GM19468 (cell line): ENCODE measurements around the gene C10orf53.
"Not testable (repeated sequence)": the region's sequence is repeated elsewhere in the genome, so short reads cannot be mapped to it uniquely, and the experiment has no call there.

Experiments
- ATAC-seq: cut with Tn5 transposase; IDR thresholded peaks from one replicate; pipeline ENCODE4 v1.9.1; 2021; ENCODE audit warnings: mild to moderate bottlenecking, moderate library complexity, moderate number of reproducible peaks; ENCODE audit not compliant: unreplicated experiment; ENCODE audit errors: extremely low read depth

C10orf53 gene

DNA sequence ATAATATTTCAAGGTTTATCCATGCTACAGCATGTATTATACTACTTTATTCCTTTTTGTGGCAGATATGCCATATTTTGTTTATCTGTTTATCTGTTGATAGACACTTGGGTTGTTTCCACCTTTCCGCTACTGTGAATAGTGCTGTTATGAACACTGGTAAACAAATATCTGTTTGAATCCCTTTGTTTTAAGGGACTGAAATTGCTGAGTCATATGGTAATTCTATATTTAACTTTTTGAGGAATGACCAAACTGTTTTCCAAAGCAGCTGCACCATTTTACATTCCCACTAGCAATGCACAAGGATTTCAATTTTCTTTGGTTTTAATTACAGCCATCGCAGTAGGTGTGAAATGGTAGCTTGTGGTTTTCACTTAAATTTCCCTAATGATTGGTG is 3.4 kb downstream of the C10orf53 start:
- ATAC-seq, result no peak

GRCh38 chr10:49686651-49687050 is 7.2 kb downstream of the C10orf53 start:
- ATAC-seq, result no peak

DNA sequence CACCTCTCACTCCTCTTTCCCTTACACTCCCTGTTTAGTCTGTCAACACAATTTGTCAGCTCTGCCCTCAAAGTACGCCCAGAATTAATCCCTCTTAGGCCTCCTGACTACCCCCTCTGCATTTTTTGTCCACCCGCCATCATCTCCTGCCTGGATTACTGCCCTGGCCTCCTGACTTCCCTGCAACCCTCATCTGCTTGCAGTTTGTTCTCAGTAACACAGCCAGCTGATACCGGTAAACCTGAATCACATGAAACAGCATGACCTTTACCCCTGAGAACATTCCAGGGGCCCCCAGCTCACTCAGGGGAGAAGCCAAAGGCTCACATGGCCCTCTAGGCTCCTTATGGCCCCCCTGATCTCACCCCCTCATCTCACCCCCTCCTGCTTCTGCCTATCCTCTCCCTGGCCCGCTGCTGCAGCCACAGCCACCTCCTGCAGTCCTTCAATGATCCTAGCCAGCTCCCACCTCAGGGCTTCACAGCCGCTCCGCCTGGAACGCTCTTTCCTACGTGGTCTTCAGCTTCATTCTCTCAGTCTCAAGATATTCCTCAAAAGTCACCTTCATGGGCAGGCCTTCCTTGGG is 8.9 kb downstream of the C10orf53 start:
- ATAC-seq, result no peak

- no peak for ATAC-seq
These were observed 9.5 kb downstream of the C10orf53 start for GRCh38 chr10:49688920-49689319.

- no peak for ATAC-seq
These were observed 10.5 kb downstream of the C10orf53 start for GRCh38 chr10:49689882-49690510.

DNA sequence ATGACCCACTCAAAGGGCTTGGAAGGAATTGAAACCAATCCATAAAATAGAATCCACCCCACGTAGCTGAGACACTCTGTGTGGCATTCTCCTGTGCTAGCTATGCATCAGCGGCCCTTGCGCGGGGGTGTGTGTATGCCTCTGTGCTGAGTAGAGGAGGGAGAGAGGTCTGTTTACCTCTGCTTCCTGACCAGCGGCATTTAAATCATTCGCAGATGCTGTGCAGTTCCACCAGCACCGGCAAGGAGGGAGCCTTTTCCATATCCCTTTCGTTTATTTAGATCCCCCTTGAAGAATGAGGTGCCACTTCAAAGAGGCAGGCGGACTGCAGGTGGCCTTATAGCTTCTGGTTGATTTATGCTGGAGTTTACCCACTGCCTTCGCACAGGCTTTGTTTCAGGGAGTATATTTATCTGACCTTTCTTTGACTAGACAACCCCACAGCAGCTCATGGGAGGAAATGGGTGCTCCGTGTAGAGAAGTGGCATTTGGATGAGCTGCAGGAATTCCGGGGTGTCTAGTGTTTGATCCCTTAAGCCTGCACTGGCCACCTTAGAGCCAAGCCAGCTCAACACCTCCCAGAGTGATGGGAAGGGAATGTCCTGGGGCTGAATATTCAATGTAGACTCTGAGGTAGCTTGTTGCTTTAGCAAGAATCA is 11.4 kb downstream of the C10orf53 start:
- no peak for ATAC-seq

DNA sequence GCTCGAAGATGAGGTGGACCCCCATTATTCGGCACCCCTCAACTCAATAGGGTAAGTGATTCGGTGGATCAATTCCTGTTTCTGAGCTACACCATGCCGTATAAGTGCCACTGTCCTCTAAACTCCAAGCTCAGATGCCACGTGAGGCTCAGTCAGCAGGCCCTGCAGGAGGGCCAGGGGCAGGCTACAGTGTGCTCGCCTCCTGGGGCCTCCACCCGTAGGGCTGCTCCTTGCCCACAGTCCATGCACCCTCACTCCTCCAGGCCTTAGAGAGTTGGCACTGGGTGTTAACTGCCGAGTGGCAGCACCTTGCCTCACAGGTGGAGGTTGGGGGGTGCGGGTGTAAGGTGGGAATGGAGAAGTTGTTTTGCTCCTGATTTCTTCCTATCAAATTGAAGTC is 12.1 kb downstream of the C10orf53 start:
- no peak for ATAC-seq

DNA sequence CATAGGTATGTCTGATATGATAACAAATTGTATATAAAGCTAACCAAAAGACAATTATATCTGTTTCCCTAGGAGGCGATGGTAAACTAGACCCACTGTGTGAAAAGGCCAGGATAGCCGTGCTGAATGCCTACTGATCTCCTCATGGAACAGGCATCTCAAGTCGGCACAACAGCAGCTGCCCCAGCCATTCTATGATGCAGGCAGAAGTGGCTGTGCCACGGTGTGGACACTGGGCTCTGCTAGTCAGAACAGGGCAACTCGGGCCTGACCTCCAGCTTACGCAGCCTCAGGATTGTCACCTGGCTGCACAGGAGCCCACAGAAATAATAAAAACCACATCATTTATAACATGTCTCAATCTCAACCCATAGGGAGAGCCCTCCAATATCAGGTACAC is 15.0 kb downstream of the C10orf53 start:
- ATAC-seq, result no peak

DNA sequence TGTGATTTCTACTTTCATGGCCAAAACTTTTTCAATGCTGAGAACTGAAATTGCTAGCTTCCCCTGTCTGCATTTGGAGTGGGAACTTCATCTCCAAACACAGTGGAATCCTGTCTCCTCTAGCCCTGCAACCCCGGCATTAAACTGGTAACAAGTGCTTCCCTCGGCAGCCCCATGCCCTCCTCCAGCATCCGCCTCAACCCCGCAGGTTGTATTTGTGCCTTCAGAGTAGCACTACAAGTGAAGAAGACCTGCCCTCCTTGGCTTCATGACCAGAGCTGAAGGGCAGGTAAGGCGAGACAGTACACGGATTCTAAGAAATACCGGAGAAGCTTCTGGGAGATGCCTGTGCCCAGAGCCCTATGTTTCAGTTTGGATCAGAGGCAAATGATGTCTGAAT is 16.9 kb downstream of the C10orf53 start:
- no peak for ATAC-seq

- ATAC-seq, result no peak
These were observed 19.2 kb downstream of the C10orf53 start for GRCh38 chr10:49698679-49699078.

GRCh38 chr10:49700211-49700610 is 20.8 kb downstream of the C10orf53 start:
- ATAC-seq, result no peak

- ATAC-seq, result no peak
These were observed 21.5 kb downstream of the C10orf53 start for GRCh38 chr10:49700997-49701396.

DNA sequence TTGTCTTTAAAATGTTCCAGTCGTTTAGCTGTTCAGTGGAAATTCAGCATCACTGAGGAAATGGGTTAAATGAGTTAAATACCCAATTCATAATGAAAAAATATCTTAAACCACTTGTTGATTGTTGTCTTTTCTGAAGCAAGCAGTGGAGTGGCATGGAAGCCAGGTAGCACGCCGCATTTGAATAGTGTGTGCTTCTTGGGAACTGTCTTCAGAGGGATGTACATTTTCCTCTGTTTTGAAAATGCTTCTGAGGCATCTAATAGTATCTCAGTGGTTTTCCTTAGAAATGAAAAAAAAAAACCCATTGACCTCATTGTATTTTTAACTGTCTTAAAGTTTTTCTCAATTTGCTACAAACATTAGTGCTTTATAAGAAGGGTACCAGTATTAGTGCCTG is 28.1 kb downstream of the C10orf53 start:
- no peak for ATAC-seq

DNA sequence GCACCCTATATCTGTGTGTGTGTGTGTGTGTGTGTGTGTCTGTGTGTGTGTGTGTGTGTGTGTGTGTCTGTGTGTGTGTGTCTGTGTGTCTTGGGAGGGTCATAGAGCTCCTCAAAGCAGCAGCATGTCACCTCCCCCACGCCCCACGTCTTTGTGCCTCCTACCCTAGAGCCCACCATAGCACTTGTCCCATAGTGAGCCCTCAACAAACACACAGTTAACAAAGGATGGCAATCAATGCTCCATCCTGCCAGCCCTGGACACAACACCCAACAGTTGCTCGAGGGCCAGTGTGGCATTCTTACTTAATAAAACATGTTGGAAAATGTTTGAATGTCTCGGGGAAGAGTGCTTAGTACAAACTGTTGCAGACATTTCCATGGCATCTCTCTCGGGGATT is 30.5 kb downstream of the C10orf53 start:
- ATAC-seq, result no peak

- ATAC-seq, result no peak
These were observed 31.5 kb downstream of the C10orf53 start for GRCh38 chr10:49710966-49711365.

GRCh38 chr10:49711481-49711880 is 32.0 kb downstream of the C10orf53 start:
- no peak for ATAC-seq

GRCh38 chr10:49713266-49713665 is 33.8 kb downstream of the C10orf53 start:
- ATAC-seq, result no peak

- ATAC-seq, result not testable (repeated sequence)
These were observed 35.7 kb downstream of the C10orf53 start for GRCh38 chr10:49715157-49715556.

- ATAC-seq, result no peak
These were observed 47.1 kb downstream of the C10orf53 start for GRCh38 chr10:49726593-49726992.

GRCh38 chr10:49733866-49734265 is 54.4 kb downstream of the C10orf53 start:
- no peak for ATAC-seq

- ATAC-seq, result no peak
These were observed 55.2 kb downstream of the C10orf53 start for GRCh38 chr10:49734676-49735075.

DNA sequence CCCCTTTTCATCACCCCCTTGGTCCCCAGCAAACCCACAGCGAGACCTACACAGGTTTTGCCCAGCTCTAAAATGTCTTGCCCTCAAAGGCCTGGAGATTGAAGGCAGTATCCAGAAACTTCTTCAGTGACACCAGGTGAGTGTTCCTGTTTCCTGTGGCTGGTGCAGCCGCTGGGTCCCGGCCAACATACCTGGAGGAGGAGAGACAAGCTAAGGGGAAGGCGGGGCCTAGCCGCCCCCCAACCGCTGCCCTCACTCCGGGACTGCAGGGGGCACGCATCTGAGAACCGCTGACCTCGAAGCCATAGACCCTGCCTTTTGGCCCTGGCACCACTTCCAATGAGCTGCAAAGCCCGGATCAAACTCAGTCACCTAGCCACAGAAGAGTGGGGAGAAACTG is 55.7 kb downstream of the C10orf53 start:
- ATAC-seq, result no peak
